Fibroblast of lung (primary cell): ENCODE measurements around the gene TMSB15A.

Source experiments
- EZH2 ChIP-seq: IDR thresholded peaks from 2 replicates; pipeline ENCODE4 v1.5.1; 2012; ENCODE audit warnings: low read length, control low read depth, mild to moderate bottlenecking; ENCODE audit errors: missing control alignments
- TF ChIP-seq, protein P1 (sequence below), 2 donors: IDR thresholded peaks in 1 of 2; conservative IDR thresholded peaks in 1 of 2; 1 replicate in 1 of 2; 2 replicates in 1 of 2; pipeline ENCODE4 v1.5.1; 2011 to 2012; ENCODE audit warnings: low read length in 2 of 2, control low read depth in 1 of 2, inconsistent platforms in 1 of 2, low read depth in 1 of 2, mild to moderate bottlenecking in 1 of 2

DNA sequence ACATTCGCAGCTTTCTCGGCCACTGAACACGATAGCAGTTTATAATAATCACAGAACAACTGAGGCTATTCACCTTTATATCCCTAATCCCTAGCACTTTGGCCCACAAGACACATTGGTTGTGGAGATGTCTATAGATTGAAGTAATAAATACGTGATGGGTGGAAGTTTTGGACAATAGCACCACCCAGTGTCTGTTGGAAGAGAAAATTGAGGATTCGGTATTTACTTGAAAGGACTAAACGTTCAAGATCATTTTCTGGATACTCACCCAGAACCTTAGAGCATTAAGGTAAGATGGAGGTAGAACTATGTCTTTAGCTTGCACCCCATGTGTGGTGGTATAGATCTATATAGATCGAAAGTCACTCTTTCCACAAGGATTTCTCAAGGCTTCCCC, 787 bp upstream of the TMSB15A start:
- TF ChIP-seq, protein P1, sequence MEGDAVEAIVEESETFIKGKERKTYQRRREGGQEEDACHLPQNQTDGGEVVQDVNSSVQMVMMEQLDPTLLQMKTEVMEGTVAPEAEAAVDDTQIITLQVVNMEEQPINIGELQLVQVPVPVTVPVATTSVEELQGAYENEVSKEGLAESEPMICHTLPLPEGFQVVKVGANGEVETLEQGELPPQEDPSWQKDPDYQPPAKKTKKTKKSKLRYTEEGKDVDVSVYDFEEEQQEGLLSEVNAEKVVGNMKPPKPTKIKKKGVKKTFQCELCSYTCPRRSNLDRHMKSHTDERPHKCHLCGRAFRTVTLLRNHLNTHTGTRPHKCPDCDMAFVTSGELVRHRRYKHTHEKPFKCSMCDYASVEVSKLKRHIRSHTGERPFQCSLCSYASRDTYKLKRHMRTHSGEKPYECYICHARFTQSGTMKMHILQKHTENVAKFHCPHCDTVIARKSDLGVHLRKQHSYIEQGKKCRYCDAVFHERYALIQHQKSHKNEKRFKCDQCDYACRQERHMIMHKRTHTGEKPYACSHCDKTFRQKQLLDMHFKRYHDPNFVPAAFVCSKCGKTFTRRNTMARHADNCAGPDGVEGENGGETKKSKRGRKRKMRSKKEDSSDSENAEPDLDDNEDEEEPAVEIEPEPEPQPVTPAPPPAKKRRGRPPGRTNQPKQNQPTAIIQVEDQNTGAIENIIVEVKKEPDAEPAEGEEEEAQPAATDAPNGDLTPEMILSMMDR (conservative IDR thresholded peaks at IDR 0.05 in 1 of 2, IDR thresholded peaks at IDR 0.05 in 1 of 2; ENCODE audit: low read depth in 1 of 2, low read length in 2 of 2) = peak; percentile 23 to 24
- TF ChIP-seq EZH2 = no peak
